ENCODE measurements around the gene ARID4B.
"Not testable (repeated sequence)": the region's sequence is repeated elsewhere in the genome, so short reads cannot be mapped to it uniquely, and the experiment has no call there.

The ARID4B gene

DNA sequence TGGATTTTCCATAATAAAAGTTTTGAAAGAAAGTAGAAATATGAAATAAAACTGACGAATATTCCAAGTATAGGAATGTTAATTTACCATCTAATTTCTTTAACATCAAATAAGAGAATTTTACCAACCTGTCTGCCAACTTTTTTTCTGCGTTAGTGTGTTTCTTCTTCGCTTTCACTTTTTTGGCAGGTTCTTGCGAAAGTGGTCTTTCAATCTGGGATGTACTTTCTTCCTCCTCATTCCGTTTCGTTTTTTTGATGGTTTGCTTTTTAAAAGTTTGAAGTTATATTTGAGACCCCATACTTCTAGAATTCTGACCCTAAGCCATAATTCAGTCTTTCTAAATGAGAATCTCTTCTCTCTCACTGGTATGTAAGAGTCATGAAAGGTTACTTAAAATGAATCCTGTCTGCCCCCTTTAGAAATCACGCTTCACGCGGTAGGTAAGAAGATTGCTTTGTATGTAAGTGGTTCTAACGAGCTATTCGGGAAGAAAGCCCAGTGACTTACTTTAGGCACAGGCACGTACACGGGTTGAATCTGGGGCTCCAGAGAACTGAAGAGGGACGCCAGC, 167.5 kb downstream of the ARID4B start:
- peak; percentile 51 for ATAC-seq
- DNase-seq = no peak

DNA sequence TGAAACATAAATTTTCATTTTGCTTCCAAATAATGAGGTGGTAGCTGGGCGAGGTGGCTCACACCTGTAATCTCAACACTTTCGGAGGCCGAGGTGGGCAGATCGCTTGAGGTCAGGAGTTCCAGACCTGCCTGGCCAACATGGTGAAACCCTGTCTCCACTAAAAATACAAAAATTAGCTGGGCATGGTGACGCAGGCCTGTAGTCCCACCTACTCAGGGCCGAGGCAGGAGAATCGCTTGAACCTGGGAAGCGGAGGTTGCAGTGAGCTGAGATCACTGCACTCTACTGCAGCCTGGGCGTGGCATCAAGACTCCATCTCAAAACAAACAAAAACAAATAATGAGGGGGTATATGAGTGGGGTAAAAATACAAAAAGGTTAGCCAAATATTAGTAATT, 168.0 kb downstream of the ARID4B start:
- not testable (repeated sequence) for DNase-seq, ATAC-seq

DNA sequence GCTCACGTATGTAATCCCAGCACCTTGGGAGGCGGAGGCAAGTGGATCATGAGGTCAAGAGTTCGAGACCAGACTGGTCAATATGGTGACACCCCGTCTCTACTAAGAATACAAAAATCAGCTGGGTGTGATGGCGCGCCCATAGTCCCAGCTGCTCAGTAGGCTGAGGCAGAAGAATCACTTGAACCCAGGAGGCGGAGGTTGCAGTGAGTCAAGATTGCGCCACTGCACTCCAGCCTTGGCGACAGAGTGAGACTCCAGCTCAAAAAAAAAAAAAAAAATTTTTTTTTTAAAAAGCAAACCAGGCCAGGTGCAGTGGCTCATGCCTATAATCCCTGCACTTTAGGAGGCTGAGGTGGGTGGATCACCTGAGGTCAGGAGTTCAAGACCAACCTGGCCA, 168.7 kb downstream of the ARID4B start:
- ATAC-seq, DNase-seq: not testable (repeated sequence)

DNA sequence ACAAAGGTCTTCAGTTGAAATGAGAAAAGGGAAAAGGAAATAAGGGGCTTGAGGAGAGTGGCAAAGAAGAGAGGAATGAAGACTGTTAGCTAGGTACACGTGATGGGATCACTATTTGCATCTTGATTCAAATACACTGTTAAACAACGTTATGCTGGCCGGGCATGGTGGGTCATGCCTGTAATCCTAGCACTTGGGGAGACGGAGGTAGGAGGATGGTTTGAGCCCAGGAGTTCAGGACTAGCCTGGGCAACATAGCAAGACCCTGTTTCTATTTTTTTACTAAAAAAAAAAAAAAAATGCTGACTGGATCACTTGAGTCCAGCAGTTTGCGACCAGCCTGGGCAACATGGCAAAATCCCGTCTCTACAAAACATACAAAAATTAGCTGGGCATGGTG, 169.3 kb downstream of the ARID4B start:
- no peak for DNase-seq
- no peak for ATAC-seq

DNA sequence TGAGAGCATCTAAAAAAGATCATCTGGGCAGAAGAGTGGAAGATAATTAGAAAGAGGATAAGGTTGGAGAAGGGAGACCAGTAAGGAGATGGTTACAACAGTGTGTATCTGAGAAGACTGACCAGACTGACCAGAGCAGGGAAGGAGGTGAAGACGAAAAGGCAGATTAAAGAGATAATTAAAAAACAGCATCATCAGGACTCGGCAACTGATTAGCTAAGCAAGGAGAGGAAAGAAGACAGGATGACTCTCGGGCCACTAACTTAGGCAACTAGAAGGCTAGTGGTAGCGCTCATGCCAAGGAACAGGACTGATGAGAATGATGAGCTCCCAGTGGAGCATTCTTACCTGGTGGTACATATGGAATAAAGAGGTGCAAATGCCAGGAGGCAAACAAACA, 170.8 kb downstream of the ARID4B start:
- DNase-seq (no peak), ATAC-seq (no peak)

DNA sequence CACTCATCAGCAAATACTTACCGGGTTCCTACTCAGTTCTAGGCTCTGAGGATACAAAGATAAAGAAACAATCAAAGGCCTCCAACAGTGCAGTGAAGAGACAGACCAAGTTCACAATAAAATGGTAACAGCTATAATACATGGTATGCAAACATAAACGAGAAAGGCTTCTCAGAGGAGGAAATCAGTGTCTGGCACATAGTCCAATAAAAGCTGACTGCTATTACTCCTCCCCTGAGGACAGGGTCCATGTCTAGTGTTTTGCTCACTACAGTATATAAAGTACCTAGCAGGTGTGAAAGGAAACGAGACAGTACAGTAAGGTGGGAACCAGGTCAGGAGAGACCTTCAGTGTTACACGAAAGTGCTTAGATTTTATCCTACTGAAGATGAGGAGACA, 171.2 kb downstream of the ARID4B start:
- DNase-seq (no peak), ATAC-seq (no peak)

DNA sequence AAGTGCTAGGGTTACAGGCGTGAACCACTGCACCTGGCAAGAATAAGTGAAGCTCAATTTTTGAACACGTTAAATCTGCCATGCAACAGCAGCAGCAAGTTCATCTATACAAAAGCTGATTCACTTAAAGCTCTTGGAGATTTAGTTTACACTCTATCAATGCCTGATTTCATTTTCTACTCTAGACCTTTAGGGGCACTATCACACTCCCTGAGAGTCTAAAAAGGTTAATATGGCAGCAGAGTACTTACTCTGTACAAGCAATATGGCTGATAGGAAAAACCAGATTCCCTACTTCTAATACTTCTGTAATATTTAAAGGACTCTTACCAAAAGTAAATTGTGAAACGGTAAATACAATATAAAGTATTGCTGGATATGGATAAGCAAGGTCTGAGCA, 171.7 kb downstream of the ARID4B start:
- DNase-seq = no peak
- ATAC-seq = no peak

DNA sequence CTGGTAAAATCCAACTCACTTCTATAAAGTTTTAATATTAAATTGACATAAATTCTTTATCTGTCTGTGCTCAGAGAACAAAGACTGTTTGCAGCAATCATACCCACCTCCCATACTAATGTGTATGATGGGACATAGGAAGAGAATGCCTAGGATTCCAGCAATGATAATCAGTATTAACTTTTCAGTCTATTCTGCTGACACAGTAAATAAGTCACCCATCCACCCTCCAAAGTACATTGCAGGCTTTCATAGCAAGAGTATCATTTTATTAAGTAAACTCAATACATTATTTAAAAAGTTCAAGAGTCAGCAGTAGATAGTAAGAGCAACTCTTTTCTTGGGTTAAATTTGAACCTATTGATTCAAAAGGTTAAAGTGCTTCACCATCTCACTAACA, 175.7 kb downstream of the ARID4B start:
- ATAC-seq (no peak), DNase-seq (no peak)

DNA sequence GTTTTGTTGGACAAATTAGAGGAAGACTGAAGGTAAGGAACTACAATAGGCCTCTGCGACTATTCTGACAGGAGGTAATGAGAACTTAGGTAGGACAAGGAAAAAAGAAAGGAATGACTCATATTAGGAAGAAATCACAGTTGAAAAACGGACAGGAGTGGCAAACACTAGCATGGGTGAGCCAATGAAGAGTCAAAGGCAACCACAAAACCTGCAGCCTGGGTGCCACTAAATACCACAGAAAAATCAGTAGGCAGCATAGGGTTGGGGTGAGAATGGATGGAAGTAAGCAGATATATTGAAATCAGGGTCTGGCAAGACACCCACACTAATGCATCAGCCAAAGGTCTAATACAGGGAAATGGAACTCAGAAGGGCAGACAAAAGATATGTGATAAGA, 176.9 kb downstream of the ARID4B start:
- ATAC-seq (peak; percentile 23), DNase-seq (no peak)

DNA sequence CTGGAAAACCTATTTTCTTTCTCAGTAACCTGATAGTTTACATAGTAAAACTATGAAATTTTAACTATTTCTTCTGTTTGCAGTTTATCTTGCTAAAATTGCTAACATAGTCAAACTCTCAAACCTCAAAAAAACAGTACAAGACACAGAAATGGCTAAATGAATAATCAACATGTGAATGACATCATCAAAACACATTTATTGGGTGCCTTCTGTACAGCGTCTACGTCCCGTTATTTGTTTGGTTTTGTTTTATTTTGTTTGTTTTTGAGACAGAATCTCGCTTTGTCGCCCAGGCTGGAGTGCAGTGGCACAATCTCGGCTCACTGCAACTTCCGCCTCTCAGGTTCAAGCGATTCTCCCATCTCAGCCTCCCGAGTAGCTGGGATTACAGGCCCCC, 178.2 kb downstream of the ARID4B start:
- no peak for ATAC-seq
- DNase-seq = no peak

DNA sequence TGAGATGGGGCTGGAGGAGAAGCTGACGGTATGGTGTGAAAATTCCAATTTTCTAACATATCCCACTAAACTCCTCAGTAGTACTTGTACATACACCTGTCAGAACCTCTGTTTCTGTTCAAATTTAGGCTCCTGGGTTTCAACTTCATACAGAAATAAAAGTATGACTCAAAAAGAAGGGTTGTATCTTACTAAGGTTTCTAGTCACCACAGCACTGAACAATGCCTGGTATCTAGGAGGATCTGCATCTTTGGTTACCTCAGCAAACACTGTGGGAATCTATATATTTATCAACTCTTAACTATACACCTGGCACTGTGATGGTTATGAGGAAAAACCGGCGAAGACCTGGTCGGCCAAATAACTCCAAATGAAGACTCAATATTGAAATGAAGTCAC, 180.7 kb downstream of the ARID4B start:
- ATAC-seq (no peak), DNase-seq (no peak)

DNA sequence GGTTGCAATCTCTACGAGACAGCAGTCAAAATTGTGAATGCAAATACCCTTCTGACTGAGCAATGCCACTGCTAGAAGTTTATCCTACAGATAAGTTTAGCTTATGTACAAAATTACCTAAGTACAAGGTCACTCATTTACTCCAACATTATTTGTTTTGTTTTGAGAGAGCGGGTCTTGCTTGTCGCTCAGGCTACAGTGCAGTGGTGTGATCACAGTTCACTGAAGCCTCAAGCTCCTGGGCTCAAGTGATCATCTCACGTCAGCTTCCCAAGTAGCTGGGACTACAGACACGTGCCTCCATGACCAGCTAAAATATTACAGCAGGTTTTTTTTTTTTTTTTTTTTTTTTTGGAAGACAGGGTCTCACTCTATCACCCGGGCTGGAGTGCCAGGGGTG, 182.3 kb downstream of the ARID4B start:
- ATAC-seq (no peak), DNase-seq (no peak)

DNA sequence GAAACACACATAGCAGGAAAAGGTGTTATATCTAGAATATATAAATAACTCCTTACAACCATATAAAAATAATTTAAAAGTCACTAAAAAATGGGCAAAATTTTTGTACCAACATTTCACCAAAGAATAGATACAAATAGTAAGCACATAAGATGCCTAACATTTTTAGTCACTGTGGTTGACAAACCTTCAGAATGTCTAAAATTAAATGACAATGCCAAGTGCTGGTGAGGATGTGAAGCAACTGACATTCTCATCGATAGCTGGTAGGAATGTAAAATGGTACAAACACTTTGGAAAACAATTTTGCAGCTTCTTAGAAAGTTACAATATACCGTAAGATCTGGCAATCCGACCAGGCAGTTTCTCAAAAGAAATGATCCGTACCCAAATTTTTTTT, 185.0 kb downstream of the ARID4B start:
- DNase-seq = no peak
- no peak for ATAC-seq

DNA sequence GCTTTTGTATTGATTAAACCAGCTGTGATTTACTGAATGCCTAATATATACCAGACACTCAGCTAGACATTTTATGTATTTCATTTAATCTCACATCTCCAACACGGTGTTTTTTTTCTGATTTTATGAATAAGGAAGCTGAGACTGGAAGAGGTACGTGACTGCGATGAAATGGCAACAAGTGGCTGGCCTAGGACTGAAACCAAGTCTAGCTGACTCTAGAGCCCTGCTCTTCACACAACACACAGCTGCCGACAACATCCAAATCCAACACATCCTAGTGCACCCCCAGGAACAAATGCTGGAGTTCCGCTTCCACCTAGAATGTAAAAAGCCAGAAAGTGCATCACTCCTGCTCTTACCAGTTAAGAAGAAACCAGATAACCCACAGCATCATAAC, 188.7 kb downstream of the ARID4B start:
- DNase-seq = no peak
- ATAC-seq = no peak

DNA sequence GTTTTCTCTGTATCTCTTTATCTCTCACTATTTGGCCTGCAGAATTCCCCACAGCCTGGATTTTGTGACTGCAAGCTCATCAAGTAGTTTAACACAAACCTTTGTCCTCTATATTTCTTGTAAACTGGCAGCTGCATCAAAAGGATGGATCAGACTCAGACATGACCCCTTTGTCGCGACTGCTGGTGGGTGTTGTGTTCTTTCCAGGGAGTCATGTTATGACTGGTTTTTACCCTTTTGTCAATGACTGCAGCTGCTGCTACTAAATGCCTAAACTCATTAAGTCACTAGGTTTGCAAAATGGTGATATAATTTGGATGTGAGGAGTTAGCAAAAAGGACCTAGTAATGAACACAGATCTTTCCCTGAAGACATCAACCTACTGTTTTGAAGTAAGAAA, 189.2 kb downstream of the ARID4B start:
- DNase-seq (peak; percentile 37), ATAC-seq (peak; percentile 88)

DNA sequence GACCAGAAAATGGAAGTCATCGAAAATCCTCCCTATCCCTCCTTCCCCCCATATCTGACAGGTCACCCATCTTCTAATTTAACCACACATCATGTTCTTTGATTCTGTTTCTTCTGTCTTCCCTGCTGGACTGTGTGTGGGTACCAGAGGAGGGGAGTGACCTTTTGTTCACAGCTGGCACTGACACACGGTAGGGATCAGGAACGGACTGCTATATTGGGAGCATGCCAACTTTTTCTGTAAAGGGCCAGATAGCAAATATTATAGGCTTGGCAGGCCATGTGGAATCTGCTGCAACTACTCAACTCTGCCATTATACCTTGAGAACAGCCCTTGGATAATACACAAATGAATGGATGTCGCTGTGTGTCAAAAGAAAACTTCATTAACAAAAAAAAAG, 191.9 kb downstream of the ARID4B start:
- DNase-seq (no peak), ATAC-seq (no peak)

DNA sequence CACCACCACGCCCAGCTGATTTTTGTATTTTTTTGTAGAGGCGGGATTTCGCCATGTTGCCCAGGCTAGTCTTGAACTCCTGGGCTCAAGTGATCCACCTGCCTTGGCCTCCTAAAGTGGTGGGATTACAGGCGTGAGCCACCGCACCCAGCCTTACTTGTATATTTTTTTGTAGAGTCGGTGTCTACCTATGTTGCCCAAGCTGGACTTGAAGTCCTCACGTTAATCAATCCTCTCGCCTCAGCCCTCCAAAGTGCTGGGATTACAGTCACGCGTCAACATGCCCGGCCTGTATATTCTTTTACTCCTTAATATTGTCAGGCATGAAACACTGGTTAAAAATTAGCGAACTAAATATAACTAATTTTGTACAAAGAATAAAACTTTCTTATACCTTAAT, 193.8 kb downstream of the ARID4B start:
- DNase-seq (no peak), ATAC-seq (no peak)

DNA sequence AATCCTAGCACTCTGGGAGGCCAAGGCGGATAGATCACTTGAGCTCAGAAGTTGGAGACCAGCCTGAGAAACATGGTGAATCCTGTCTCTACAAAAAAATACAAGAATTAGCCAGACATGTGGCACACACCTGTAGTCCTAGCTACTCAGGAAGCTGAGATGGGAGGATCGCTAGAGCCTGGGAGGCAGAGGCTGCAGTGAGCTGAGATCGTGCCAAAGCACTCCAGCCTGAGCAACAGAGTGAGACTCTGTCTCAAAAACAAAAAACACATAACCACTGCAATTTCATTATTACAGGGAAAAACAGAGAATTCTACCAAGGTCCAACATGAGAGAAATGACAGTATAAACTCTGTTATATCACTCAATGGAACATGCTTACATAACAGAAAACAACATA, 194.9 kb downstream of the ARID4B start:
- ATAC-seq (no peak), DNase-seq (no peak)

DNA sequence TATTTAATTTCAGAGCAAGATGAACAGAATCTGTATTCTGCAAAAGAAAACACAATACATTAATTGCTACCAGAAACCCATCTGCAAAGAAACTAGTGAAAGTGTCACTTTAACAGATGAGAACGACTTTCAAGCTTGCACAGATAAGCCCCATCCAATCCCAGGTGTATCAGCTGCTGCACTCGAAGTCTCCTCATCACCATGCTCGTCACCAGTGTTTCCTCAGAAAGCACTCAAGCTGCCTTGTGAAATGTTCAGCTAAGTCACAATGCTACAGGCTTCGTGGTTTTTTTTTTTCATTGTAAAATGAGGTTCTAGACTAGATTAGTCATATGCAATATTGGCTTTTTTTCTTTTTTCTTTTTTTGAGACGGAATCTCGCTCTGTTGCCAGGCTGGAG, 196.0 kb downstream of the ARID4B start:
- no peak for DNase-seq
- no peak for ATAC-seq

DNA sequence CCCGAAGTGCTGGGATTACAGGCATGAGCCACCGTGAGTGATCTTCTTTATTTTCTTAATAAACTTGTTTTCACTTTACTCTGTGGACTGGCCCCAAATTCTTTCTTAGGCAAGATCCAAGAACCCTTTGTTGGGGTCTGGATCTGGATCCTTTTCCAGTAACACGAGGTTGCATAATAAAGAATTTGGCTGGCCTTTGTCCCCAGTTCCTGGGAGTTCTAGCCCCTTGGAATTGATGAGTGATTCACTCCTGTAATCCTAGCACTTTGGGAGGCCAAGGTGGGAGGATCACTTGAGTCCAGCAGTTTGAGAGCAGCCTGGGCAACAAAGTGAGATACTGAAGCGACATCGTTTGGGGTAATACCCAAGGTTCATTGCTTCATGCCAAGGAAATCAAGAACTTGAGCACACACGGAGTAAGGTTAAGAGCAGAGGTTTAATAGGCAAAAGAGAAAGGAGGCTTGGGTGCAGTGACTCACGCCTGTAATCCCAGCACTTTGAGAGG, 197.2 kb downstream of the ARID4B start:
- DNase-seq = no peak

DNA sequence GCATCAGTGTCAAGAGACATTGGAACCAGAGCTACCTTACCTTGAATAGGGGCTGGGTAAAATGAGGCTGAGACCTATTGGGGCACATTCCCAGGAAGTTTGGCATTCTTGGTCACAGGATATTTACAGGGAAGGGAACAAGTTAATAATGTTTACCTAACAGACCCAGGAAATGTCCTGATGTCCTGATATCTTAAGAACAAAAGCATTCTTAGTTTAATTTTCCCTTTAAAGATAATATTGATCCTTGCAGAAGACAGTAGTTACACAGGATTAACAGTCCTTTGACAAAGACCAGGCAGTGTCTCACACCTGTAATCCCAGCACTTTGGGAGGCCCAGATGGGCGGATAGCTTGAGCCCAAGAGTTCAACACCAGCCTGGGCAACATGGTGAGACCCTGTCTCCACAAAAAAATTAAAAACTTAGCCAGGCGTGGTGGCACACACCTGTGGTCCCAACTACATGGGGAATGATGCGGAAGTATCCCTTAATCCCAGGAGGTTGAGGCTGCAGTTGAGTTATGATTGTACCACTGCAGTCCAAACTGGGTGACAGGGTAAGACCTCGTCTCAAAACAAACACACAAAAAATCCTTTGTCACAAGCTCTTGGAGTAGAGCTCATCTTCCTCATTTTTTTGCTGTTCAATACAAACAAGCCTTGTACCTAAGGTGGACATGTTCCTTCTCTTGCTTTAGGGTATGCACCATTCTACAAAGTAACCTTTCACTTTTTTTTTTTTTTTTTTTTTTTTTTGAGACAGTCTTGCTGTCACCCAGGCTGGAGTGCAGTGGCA, 198.0 kb downstream of the ARID4B start:
- ATAC-seq (no peak), DNase-seq (no peak)

More for the DNA sequence above, 197.2 kb downstream of the ARID4B start:
- ATAC-seq = no peak

DNA sequence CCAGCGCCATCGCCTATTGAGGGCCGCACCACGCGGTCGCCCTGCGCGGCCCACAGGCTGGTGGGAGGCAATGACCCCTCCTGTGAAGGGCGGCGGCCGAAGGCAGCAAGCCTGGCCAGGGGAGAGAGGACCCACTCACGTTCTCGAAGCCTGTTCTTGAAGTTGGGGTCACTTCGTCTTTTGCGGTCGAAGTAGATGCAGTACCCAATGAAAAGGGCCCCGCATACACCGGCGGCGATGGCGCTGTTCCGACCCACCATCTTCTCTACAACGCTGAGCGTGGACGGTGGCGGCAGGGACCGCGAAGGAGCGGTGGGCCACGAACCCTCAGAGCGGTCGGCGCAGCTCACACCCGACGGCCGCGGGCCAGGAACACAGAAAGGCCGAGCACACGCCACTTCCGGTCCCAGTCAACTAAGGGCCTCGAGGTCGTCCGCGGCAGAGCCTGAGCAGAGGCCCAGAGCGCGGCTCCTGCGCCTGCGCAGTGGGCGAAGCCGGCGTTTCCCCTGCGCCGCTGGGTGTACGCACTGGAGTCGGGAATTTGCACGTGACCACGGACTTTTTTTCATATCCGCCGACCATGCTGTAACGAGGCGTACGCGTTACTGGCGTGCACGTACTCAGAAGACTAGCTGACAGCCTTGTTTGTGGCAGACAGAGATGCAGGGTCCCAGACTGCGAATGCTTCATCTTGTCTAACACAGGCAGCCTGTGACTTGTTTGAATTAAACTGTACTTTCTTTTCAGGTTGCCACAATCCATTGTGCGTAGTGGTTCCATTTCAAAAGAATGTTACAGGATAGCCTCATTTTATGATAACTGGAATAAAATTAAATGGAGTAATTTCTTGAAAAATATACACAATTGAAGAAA, 199.3 kb downstream of the ARID4B start, which contains the start of gene TOMM20:
Gene TOMM20 (minus strand): TSS at position 382 of the 873 bp plus-strand sequence. CDS start 122 bp downstream, at position 260.
- ATAC-seq = peak; percentile 97
- peak; percentile 95 for DNase-seq
